Stimulated activated naive CD4-positive, alpha-beta T cell (primary cell): ENCODE measurements around the gene GSS.

Experiments used
- DNase-seq, 6 experiments: peaks; one replicate each; lab custom pipeline; 2025; lab: John Stamatoyannopoulos, UW

The GSS gene

DNA sequence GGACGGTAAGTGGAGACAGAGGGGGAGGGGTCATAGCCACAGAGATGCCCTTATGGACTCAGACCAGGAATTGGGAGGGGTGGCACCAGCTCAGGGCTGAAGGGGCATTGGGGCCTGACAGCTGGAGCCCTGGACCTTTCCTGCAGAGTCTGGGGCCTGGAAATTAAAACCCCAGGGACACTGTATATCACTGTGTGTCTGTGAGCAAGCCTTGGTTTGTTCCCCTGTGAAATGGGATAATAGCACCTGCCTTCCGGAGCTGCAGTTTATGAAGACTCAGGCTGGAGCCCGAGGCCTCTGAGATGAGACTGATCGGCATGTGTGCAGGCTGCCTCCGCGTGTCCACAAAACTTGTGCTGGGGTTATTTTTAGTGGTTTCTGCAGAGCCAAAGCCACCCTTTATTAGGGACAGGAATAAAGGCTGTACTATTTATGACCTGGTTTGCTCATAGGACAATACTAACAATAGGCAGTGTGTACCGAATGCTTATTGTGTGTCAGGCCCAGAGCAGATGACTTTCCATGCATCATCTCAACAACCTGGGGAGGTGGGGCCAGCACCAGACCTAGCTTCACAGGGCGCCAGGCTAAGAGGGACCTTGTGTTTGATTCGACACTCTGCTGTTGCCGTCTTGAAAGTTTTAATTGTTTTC lies 22.6 kb upstream of the GSS start:
- no peak for DNase-seq

- DNase-seq = no peak
These were observed 21.9 kb upstream of the GSS start for GRCh38 chr20:34977365-34978091.

DNA sequence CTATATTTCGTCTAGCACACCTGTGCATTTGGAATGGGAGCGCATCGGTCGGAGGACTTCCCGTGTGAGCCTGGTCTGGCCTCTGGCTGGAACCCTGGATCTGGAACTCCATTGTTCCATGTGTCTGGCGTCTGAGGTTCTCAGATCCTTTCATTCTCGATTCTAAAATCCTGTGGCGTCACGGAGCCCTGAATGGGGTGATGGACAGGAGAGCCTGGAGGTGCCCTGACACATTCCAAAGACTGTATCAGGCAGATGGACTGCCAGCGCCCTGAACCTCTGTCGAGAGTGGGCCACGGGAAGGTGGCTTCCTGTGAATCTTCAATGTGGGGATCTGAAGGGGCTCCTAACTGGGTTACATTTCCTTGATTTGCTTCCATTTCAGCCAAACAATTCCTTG lies 20.7 kb upstream of the GSS start:
- no peak for DNase-seq

DNA sequence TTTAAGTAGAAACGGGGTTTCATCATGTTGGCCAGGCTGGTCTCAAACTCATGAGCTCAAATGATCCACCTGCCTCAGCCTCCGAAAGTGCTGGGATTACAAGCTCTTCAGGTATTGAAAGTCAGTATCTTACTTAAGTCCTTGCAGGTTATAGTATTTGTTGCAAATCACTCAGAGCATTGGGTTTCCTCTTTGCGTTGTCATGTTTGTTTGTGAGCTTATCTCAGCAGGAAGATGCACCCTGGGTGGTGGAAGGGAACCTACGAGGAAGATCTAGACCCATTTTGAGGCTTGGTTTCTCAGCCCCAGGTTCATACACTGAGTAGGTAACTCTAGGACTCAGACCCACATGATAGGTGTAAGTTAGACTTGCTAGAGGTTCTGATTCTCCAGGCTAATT lies 18.6 kb upstream of the GSS start:
- no peak for DNase-seq

- no peak for DNase-seq
These were observed 16.1 kb upstream of the GSS start for GRCh38 chr20:34971561-34972235.

GRCh38 chr20:34970846-34971560 lies 15.4 kb upstream of the GSS start:
- no peak for DNase-seq

GRCh38 chr20:34970193-34970840 lies 14.7 kb upstream of the GSS start:
- DNase-seq = no peak

GRCh38 chr20:34968042-34968775 lies 12.6 kb upstream of the GSS start:
- DNase-seq = no peak

GRCh38 chr20:34967421-34967820 lies 11.8 kb upstream of the GSS start:
- DNase-seq = no peak

DNA sequence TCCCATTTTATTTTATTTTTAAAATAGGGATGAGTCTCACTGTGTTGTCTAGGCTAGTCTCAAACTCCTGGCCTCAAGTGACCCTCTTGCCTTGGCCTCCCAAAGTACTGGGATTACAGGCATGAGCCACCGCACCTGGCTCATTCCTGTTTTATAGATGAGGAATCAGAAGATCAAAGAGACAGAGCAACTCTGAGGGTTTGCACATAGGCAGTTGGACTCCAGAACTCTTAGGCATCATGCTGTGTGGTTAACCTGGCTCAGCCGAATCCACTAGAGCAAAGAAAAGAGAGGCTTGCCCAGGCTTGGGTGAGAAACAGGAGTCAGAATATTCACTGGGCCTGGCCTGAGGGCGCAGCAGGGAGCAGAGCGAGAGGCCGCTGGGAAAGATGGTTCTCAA lies 9.4 kb upstream of the GSS start:
- no peak for DNase-seq

DNA sequence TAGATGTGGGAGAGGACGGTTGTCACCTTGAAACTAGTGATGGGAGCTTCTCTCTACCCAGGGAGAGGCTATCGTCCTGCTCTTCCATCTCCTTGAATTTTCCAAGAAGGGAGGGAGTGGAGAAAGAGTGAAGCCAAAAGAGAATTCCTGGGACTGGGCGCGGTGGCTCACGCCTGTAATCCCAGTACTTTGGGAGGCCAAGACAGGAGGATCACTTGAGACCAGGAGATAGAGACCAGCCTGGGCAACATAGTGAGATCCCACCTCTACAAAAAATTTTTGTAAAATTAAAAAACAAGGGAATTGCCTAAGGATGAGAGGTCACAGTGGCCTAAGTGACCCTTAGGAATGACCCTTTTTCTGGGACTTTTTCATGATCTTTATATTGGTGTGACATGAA lies 8.9 kb upstream of the GSS start:
- DNase-seq = no peak

GRCh38 chr20:34956751-34957472 lies 1.3 kb upstream of the GSS start:
- no peak for DNase-seq

DNA sequence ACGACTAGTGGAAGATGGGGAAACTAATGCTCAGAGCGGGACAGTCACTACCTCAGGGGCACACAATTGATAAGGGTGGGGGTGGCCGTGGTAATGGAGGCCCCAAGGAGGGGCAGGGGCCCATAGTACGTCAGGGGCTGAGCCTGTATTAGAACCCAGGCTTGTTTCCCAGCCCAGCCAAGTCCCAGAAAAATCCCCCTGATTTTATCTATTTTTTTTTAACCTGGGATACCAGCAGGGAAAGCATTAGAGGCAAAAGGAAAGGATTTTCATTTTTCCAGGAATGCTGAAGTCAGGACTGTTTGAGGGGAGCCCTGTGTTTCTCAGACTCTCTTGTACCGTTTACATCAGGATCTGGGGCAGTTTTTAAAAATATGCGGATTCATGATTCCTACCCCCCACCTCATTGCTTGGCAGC lies 444 bp upstream of the GSS start:
- DNase-seq = peak in 1 of 6 experiments; percentile 33

DNA sequence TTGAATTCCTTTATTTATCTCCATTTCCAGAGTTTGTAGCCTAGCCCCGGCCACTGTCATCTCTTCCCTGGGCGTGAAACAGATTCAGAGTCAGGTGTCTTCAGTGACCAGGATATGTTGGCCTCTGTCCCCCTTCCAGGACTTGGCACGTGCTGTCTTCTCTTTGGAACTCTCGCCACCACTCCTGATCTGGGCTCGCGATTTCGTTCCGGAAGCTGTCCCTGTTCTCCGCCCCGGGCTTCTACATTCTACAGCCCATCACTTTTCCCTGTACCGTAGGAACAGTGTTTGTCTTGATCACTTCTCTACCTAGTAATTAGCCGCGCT lies 739 bp downstream of the GSS start:
- peak in 1 of 6 experiments; percentile 22 for DNase-seq

DNA sequence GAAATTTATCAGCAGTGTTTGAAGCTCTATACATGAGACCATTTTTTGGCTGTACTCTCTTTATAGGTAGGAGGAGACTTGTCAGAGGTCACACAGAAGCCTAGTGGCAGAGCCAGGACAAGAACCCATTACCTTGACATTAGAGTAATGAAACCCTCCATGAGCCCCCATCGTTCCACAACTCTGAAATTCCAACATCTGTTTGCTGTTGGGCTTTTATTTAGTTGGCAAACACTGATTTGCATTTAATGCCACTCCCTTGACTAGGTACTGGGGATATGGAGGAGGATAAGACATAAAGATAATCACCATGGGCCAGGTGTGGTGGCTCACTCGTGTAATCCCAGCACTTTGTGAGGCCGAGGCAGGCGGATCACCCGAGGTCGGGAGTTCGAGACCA lies 1.6 kb downstream of the GSS start:
- no peak for DNase-seq

DNA sequence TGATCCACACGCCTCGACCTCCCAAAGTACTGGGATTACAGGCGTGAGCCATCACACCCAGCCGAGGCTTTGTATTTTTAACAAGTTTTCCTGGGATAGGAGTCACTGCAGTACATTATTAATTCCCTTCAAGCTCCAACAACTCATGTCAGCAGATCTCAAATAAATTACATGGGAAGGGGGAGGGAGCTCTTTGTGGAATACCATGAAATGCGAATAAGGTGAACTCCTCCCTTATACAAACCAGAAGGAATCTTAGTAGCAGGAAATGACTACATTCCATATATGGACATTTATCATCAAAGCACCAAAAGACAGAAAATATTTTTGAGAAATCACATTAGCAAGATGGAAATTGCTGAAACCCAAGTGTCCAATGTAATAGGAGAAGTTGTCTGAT lies 2.9 kb downstream of the GSS start:
- DNase-seq = no peak

DNA sequence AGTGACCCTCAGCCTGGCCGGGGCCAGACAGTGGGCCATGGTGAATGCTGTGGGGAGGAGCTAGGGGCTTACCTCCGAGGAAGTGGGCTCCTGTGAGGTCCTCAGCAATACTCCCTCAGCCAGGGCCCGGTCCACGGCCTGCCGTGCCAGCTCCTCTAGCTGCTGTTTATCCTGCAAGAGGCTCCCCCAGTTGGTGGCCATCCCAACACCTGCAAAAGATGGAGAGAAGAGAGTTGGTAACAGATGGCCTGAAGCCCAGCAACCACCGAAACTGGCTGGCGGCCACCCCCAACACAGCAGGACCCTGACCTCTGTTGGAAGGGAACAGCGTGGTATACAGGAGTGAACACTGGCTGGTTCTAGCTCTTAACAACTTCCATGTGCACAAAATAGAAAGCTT lies 4.0 kb downstream of the GSS start:
- no peak for DNase-seq

- no peak for DNase-seq
These were observed 4.4 kb downstream of the GSS start for GRCh38 chr20:34951252-34951651.

DNA sequence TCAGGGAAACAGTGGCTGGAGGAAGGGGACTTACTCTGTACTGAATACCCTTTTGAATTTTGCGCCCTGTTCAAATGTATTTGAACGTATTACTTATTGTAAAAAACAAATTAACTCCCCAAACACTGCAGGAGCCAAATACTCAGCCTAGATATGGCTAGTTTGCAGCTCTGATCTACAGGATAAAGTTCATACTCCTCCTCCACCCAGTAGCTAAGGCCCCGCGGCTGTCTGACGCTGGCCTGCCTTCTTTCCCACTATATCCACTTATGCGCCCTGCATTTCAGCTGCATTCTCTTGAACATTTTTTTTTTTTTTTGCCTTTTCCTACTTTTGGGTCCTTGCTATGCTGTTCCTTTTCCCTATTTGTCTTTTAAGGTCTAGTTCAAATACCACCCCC lies 6.5 kb downstream of the GSS start:
- no peak for DNase-seq

DNA sequence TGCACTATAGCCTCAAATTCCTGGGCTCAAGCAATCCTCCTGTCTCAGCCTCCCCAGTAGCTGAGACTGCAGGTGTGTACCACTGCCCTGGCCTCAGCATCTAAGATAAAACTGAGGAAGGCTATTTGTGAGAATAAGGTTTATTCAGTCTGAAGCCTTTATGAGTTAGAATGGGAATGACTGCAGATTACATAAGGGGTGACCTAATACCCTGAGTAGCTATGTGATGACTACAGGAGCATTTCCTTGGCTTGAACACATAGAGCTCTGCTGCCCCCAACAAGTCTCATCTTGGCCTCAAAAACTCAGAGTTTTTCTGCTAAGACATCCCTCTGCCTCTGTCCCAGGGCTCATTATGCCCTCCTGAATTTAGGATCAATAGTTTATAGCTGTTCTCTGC lies 7.6 kb downstream of the GSS start:
- no peak for DNase-seq

DNA sequence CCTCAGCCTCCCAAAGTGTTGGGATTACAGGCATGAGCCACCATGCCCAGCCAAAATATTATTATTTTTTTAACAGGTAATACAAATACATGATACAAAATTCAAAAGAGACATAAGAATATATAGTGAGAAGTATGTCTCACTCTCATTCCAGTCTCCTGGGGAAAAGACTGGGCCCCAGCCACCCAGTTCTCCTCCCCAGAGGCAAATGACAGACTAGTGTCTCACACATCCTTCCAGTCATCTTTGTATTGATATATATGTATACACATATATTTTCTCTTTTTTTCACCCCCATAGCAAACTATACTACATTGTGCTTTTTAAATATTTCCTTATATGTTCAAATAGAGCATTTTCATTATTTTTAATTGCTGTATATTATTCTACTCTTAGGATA lies 8.3 kb downstream of the GSS start:
- no peak for DNase-seq
